Lower lobe of right lung (tissue), 2 donors: ENCODE measurements around the gene STOM. TPM values are rescaled to one million over a fixed set of nuclear protein-coding genes. Genes with fewer than 3 reads are reported as not detected.

Experiments used
- ATAC-seq, 2 donors: fragments of 200-7000 bp; cut with Tn5 transposase; one replicate each; pipeline ENCODE4 v1.9.1; 2020 to 2022; ENCODE audit warnings: mild to moderate bottlenecking in 2 of 2, moderate library complexity in 2 of 2
- DNase-seq: peaks from one replicate; pipeline ENCODE4 v3.0.0-alpha.2; 2020
- H3K27ac ChIP-seq: fragments of 200-600 bp; one replicate; pipeline ENCODE4 v1.8.0; 2022
- H3K27me3 ChIP-seq: fragments of 200-600 bp; one replicate; pipeline ENCODE4 v1.8.0; 2022; ENCODE audit warnings: low read depth
- H3K36me3 ChIP-seq: fragments of 200-600 bp; one replicate; pipeline ENCODE4 v1.8.0; 2022; ENCODE audit warnings: mild to moderate bottlenecking
- H3K4me1 ChIP-seq: fragments of 200-600 bp; one replicate; pipeline ENCODE4 v1.8.0; 2022
- H3K4me3 ChIP-seq: fragments of 200-600 bp; one replicate; pipeline ENCODE4 v1.8.0; 2022; ENCODE audit warnings: mild to moderate bottlenecking
- H3K9me3 ChIP-seq: fragments of 200-600 bp; one replicate; pipeline ENCODE4 v1.8.0; 2022
- CTCF ChIP-seq: fragments of 200-600 bp; IDR thresholded peaks from one replicate; pipeline ENCODE4 v1.8.0; 2022; ENCODE audit warnings: antibody characterized with exemption, mild to moderate bottlenecking
- intact Hi-C: fragments of 100-400 bp; cut with DNase I; formaldehyde crosslinking; loops from one replicate; pipeline ENCODE4 v1.11.0; 2022
- total RNA-seq: library from RNA; stranded (reverse); fragmentation: NEBNext Ultra II Directional; extraction: Animal tissue kit (Norgen Biotek cat#: 25700); gene quantifications from one replicate; pipeline ENCODE4 v1.2.1, GENCODE V29; 2021
- donor health status: DM: no; HTN: yes; CAD: no; lungs with severe emphysema.

STOM gene
- total RNA-seq, 1 donor from 2014 or later: 479 TPM

GRCh38 chr9:121358751-121359150, 11.3 kb downstream of the STOM start:
- peaks cover 27% of the 10 kb centered on the region for H3K36me3 ChIP-seq
- no peak for ATAC-seq
- no peak for DNase-seq
- no peaks in the 10 kb centered on the region for H3K9me3 ChIP-seq
- intact Hi-C loops: no loop called here
- no peak overlapping the region for H3K4me3 ChIP-seq
- peak overlapping the region; percentile 27 for H3K27ac ChIP-seq
- no peaks in the 10 kb centered on the region for H3K27me3 ChIP-seq
- TF ChIP-seq CTCF: no peak
- peaks cover 100% of the 10 kb centered on the region for H3K4me1 ChIP-seq

- intact Hi-C loops: no loop called here
- Histone ChIP-seq H3K36me3 (peaks cover 45% of the 10 kb centered on the region), H3K27me3 (no peaks in the 10 kb centered on the region), H3K9me3 (no peaks in the 10 kb centered on the region), H3K4me3 (no peak overlapping the region), H3K4me1 (peaks cover 100% of the 10 kb centered on the region), H3K27ac (peak overlapping the region; percentile 44)
- TF ChIP-seq CTCF: no peak
- DNase-seq: no peak
- ATAC-seq: no peak
Observed at GRCh38 chr9:121357011-121357410, 13.0 kb downstream of the STOM start.

- Histone ChIP-seq H3K4me1 (peaks cover 100% of the 10 kb centered on the region), H3K36me3 (peaks cover 64% of the 10 kb centered on the region), H3K4me3 (no peak overlapping the region), H3K9me3 (no peaks in the 10 kb centered on the region), H3K27me3 (no peaks in the 10 kb centered on the region), H3K27ac (peak overlapping the region; percentile 61)
- DNase-seq: no peak
- TF ChIP-seq CTCF: no peak
- intact Hi-C loops: no loop called here
- ATAC-seq: no peak
Observed at GRCh38 chr9:121354762-121355161, 15.3 kb downstream of the STOM start.

- DNase-seq (no peak), ATAC-seq (peak; percentile 50 to 60)
- intact Hi-C loops: no loop called here
- Histone ChIP-seq H3K4me3 (no peak overlapping the region), H3K9me3 (no peaks in the 10 kb centered on the region), H3K36me3 (peaks cover 70% of the 10 kb centered on the region), H3K4me1 (peaks cover 100% of the 10 kb centered on the region), H3K27ac (peak overlapping the region; percentile 61), H3K27me3 (no peaks in the 10 kb centered on the region)
- no peak for TF ChIP-seq CTCF
Observed at GRCh38 chr9:121354141-121354540, 15.9 kb downstream of the STOM start.

GRCh38 chr9:121353241-121354061, 16.6 kb downstream of the STOM start:
- no peak for TF ChIP-seq CTCF
- peak overlapping the region; percentile 61 for H3K27ac ChIP-seq
- ATAC-seq (peak; percentile 37 to 65), DNase-seq (no peak)
- H3K4me3 ChIP-seq: peak overlapping the region; percentile 20
- H3K27me3 ChIP-seq: no peaks in the 10 kb centered on the region
- H3K9me3 ChIP-seq: no peaks in the 10 kb centered on the region
- intact Hi-C loops: no loop called here
- H3K4me1 ChIP-seq: peaks cover 99% of the 10 kb centered on the region
- H3K36me3 ChIP-seq: peaks cover 77% of the 10 kb centered on the region
